K562 (cell line): ENCODE data around the gene TMEM181. TPM values are rescaled to one million over a fixed set of nuclear protein-coding genes. Genes with fewer than 3 reads are reported as not detected.

Experiments
- ATAC-seq: fragments of 200-7000 bp; cut with Tn5 transposase; 3 replicates; pipeline ENCODE4 v1.9.1; 2020; ENCODE audit warnings: moderate library complexity
- BruUV-seq: library from RNA; stranded (reverse); fragments of 400-500 nt; replicated peaks from 2 replicates; lab custom pipeline; 2021; lab: Mats Ljungman, UMichigan
- CTCF ChIA-PET: fragments of 300-600 bp; formaldehyde crosslinking; extraction: SDS; loops from one replicate; lab custom pipeline; 2021; ENCODE audit warnings: low intra/inter-chr PET ratio; lab: Yijun Ruan, JAX
- POLR2A ChIA-PET: fragments of 300-600, 350-650 bp; sonication (Branson Sonifier 250); formaldehyde crosslinking; extraction: SDS; loops from one replicate; lab custom pipeline; 2021; ENCODE audit warnings: antibody characterized with exemption, inconsistent platforms; lab: Yijun Ruan, JAX
- DNase-seq, 4 experiments: peaks; one replicate each; pipeline versions ENCODE4 v3.0.0 to v3.0.0-alpha.2; 2011 to 2018; ENCODE audit warnings: low spot score in 3 of 4, mixed read lengths in 3 of 4; ENCODE audit errors: extremely low read depth in 1 of 4
- FAIRE-seq: peaks from 2 replicates; lab custom pipeline; 2011; peaks lifted over from hg19 to GRCh38; lab: Jason Lieb, UNC
- H2AFZ ChIP-seq: 2 replicates; pipeline ENCODE4 v1.6.0; 2011; ENCODE audit warnings: low read depth, low read length, control low read depth, inconsistent platforms
- H3K27ac ChIP-seq: fragments of 200-600 bp; 3 replicates; pipeline ENCODE4 v1.8.0; 2011; ENCODE audit warnings: low read depth, mild to moderate bottlenecking, control low read depth, inconsistent platforms, low read length, moderate library complexity, mixed read lengths; ENCODE audit errors: extremely low read depth
- H3K27me3 ChIP-seq, 2 experiments: fragments of 300-600 bp in 1 of 2; 2 replicates in 1 of 2; 3 replicates in 1 of 2; pipeline versions ENCODE4 v1.6.0 to v1.8.0; 2011; ENCODE audit warnings: inconsistent platforms in 2 of 2, low read length in 2 of 2, mild to moderate bottlenecking in 1 of 2, mixed read lengths in 1 of 2, moderate library complexity in 1 of 2; ENCODE audit not compliant: control insufficient read depth in 2 of 2, insufficient read depth in 2 of 2
- H3K36me3 ChIP-seq: fragments of 300-600 bp; 3 replicates; pipeline ENCODE4 v1.8.0; 2011; ENCODE audit warnings: mild to moderate bottlenecking, low read length, inconsistent platforms; ENCODE audit not compliant: control insufficient read depth, insufficient read depth
- H3K4me1 ChIP-seq, 2 experiments: fragments of 200-600 bp in 1 of 2; replicated peaks in 1 of 2; 2 replicates in 1 of 2; 3 replicates in 1 of 2; pipeline versions ENCODE4 v1.5.1 to v1.8.0; 2011; ENCODE audit warnings: inconsistent platforms in 2 of 2, low read length in 2 of 2, mild to moderate bottlenecking in 1 of 2, mixed read lengths in 1 of 2, moderate library complexity in 1 of 2; ENCODE audit not compliant: control insufficient read depth in 2 of 2, insufficient read depth in 2 of 2
- H3K4me2 ChIP-seq: 2 replicates; pipeline ENCODE4 v1.6.1; 2011; ENCODE audit warnings: low read length, control low read depth, inconsistent platforms, mixed read lengths; ENCODE audit not compliant: insufficient read depth
- H3K4me3 ChIP-seq: fragments of 200-600 bp; sonication (generic), shearing (Covaris generic); 2 replicates; pipeline ENCODE4 v1.5.1; 2016; ENCODE audit warnings: control low read depth, inconsistent platforms
- H3K79me2 ChIP-seq: fragments of 200-600 bp; 3 replicates; pipeline ENCODE4 v1.8.0; 2011; ENCODE audit warnings: low read length, inconsistent platforms; ENCODE audit not compliant: control insufficient read depth, insufficient read depth
- H3K9ac ChIP-seq, 2 experiments: 2 replicates each; pipeline versions ENCODE4 v1.6.0 to v1.6.1; 2011; ENCODE audit warnings: low read depth in 2 of 2, low read length in 2 of 2, control low read depth in 1 of 2, inconsistent platforms in 1 of 2, mild to moderate bottlenecking in 1 of 2, mixed read lengths in 1 of 2; ENCODE audit not compliant: insufficient read depth in 1 of 2
- H3K9me1 ChIP-seq: one replicate; pipeline ENCODE4 v1.6.0; 2011; ENCODE audit warnings: inconsistent platforms, mild to moderate bottlenecking, low read length, moderate library complexity; ENCODE audit not compliant: control insufficient read depth, insufficient read depth
- H3K9me3 ChIP-seq: replicated peaks from 2 replicates; pipeline ENCODE4 v1.5.1; 2011; ENCODE audit warnings: low read depth, low read length, inconsistent platforms; ENCODE audit not compliant: control insufficient read depth, insufficient read depth
- H4K20me1 ChIP-seq: replicated peaks from 2 replicates; pipeline ENCODE4 v1.6.1; 2011; ENCODE audit warnings: low read length, inconsistent platforms, mixed read lengths; ENCODE audit not compliant: control insufficient read depth, insufficient read depth
- BHLHE40 ChIP-seq: IDR thresholded peaks from 2 replicates; pipeline ENCODE4 v1.6.1; 2011; ENCODE audit warnings: low read length, improper control_type of control experiment
- WGBS: fragments of 100-300 bp; shearing (Covaris generic); methylation state at CpG from one replicate; pipeline ENCODE4 v1.1.6; 2016; ENCODE audit warnings: low coverage, mixed read lengths; ENCODE audit not compliant: insufficient coverage; ENCODE audit errors: missing lambda C conversion rate; 5-methylcytosine and 5-hydroxymethylcytosine counted together
- in situ Hi-C: fragments of 300-500 bp; cut with MboI; formaldehyde crosslinking; loops from 4 replicates; pipeline ENCODE4 v1.15.0; 2018; ENCODE audit warnings: inconsistent platforms, mixed read lengths
- intact Hi-C: fragments of 100-400 bp; cut with micrococcal nuclease; formaldehyde crosslinking; loops from 2 replicates; pipeline ENCODE4 v1.14.2; 2022
- polyA plus RNA-seq, 8 experiments: library from polyadenylated mRNA; depleted of rRNA in 4 of 8; stranded (reverse) in 5 of 8; unstranded in 3 of 8; fragments of >200 nt; fragmentation: Nextera tagmentation in 2 of 8; fragmentation: Illumina TruSeq in 1 of 8; extraction: Ambion mirVana in 2 of 8; extraction: Trizol in 1 of 8; gene quantifications; 2 replicates each; pipeline versions ENCODE4 v1.2.1 to v1.2.3, GENCODE V29; 2011 to 2014; ENCODE audit warnings: inconsistent platforms in 1 of 8, missing spikeins in 1 of 8
- total RNA-seq, 7 experiments: library from RNA; depleted of rRNA in 6 of 7; stranded (reverse); fragments of >200 nt in 6 of 7; fragmentation: Illumina TruSeq in 2 of 7; extraction: Trizol in 2 of 7; gene quantifications; 2 replicates each; pipeline versions ENCODE4 v1.2.1 to v1.2.3, GENCODE V29; 2011 to 2021; ENCODE audit warnings: low replicate concordance in 1 of 7
- TF ChIP-seq, protein P1 (sequence below): fragments of 450-650 bp; IDR thresholded peaks from 2 replicates; pipeline ENCODE4 v1.6.1; 2017; ENCODE audit warnings: antibody characterized with exemption, mild to moderate bottlenecking
- TF ChIP-seq, protein P2 (sequence below): sonication (generic); formaldehyde crosslinking; IDR thresholded peaks from 2 replicates; pipeline ENCODE4 v1.8.0; 2022; ENCODE audit warnings: missing genetic modification reagents, mild to moderate bottlenecking, moderate library complexity, borderline replicate concordance

Gene TMEM181
- total and polyA plus RNA-seq, 9 of the 15 experiments (the other 6 are each of a cell fraction or from before 2014, with no cell fraction given): 5.6 to 27.2 (median 19.9) TPM

DNA sequence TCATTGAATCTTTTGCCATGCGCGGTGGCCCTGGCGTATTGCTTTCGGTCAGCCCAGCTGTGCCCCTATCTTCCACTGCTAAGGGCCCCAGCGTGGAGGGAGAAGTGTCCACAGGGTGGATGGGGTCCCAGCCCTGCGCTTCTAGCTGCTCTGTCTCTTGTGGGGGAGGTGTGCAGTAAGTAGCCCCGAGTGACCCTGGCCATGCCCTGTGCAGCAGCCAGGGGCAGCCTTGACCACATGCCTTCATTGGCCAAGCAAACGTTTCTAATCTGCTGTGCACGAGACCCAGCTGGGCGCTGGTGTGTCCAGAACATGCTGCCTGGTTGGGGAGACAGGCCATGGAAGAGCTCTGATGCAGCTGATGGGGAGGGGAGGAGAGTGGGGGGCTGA lies 13.6 kb downstream of the TMEM181 start:
- intact Hi-C loops (no loop called here), in situ Hi-C loops (no loop called here)
- Histone ChIP-seq H4K20me1 (peaks cover 8% of the 10 kb centered on the region), H3K27me3 (no peaks in the 10 kb centered on the region), H3K4me2 (no peak overlapping the region), H3K4me3 (no peak overlapping the region), H3K9me1 (peaks cover 3% of the 10 kb centered on the region), H3K4me1 (peaks cover 49 to 51% of the 10 kb centered on the region in 2 experiments), H3K9ac (peak overlapping the region in 1 of 2 experiments; percentile 26; a peak in 2 of 4 replicates), H2AFZ (no peak overlapping the region), H3K79me2 (peaks cover 78% of the 10 kb centered on the region), H3K27ac (no peak overlapping the region), H3K36me3 (peaks cover 67% of the 10 kb centered on the region; the same call in 2 of the 3 replicates), H3K9me3 (no peaks in the 10 kb centered on the region)
- 80% methylated on average over 10 of the region's 10 CpGs for WGBS
- ChIA-PET POLR2A (interaction anchor here (1.2 to 1.9 kb wide), 2 partner anchors 9 to 12 kb away, joined by 4 to 7 read pairs; no protein-coding TSS in a partner anchor), CTCF (interaction anchor here (0.7 kb wide), 1 partner anchor 339 kb away, joined by 3 read pairs; no protein-coding TSS in a partner anchor)
- FAIRE-seq (no peak), DNase-seq (no peak), ATAC-seq (no peak)
- BruUV-seq: no TSS peak
- peak; percentile 51 for TF ChIP-seq BHLHE40
- TF ChIP-seq, protein P1, sequence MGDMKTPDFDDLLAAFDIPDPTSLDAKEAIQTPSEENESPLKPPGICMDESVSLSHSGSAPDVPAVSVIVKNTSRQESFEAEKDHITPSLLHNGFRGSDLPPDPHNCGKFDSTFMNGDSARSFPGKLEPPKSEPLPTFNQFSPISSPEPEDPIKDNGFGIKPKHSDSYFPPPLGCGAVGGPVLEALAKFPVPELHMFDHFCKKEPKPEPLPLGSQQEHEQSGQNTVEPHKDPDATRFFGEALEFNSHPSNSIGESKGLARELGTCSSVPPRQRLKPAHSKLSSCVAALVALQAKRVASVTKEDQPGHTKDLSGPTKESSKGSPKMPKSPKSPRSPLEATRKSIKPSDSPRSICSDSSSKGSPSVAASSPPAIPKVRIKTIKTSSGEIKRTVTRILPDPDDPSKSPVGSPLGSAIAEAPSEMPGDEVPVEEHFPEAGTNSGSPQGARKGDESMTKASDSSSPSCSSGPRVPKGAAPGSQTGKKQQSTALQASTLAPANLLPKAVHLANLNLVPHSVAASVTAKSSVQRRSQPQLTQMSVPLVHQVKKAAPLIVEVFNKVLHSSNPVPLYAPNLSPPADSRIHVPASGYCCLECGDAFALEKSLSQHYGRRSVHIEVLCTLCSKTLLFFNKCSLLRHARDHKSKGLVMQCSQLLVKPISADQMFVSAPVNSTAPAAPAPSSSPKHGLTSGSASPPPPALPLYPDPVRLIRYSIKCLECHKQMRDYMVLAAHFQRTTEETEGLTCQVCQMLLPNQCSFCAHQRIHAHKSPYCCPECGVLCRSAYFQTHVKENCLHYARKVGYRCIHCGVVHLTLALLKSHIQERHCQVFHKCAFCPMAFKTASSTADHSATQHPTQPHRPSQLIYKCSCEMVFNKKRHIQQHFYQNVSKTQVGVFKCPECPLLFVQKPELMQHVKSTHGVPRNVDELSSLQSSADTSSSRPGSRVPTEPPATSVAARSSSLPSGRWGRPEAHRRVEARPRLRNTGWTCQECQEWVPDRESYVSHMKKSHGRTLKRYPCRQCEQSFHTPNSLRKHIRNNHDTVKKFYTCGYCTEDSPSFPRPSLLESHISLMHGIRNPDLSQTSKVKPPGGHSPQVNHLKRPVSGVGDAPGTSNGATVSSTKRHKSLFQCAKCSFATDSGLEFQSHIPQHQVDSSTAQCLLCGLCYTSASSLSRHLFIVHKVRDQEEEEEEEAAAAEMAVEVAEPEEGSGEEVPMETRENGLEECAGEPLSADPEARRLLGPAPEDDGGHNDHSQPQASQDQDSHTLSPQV: no peak
- TF ChIP-seq, protein P2, sequence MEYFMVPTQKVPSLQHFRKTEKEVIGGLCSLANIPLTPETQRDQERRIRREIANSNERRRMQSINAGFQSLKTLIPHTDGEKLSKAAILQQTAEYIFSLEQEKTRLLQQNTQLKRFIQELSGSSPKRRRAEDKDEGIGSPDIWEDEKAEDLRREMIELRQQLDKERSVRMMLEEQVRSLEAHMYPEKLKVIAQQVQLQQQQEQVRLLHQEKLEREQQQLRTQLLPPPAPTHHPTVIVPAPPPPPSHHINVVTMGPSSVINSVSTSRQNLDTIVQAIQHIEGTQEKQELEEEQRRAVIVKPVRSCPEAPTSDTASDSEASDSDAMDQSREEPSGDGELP: peak; percentile 50; the same call in 1 of the 2 replicates
